Esophagus muscularis mucosa (tissue), 3 donors: ENCODE measurements around the gene GRP.

Experiments used
- POLR2A ChIP-seq: fragments of 450-650 bp; IDR thresholded peaks from one replicate; pipeline ENCODE4 v1.6.1; 2017; ENCODE audit warnings: antibody characterized with exemption, moderate library complexity, mild to moderate bottlenecking, low read depth
- POLR2AphosphoS5 ChIP-seq, 2 donors: sonication (generic); formaldehyde crosslinking; IDR thresholded peaks; one replicate each; pipeline ENCODE4 v1.6.1; 2017; ENCODE audit warnings: antibody characterized with exemption in 2 of 2
- TF ChIP-seq, protein P1 (sequence below), 3 experiments: fragments of 200-600 bp in 2 of 3; fragments of 450-650 bp in 1 of 3; sonication (generic) in 2 of 3; IDR thresholded peaks; one replicate each; pipeline ENCODE4 v1.5.1; 2017 to 2019; ENCODE audit warnings: antibody characterized with exemption in 3 of 3, mild to moderate bottlenecking in 2 of 3, moderate library complexity in 1 of 3

GRCh38 chr18:59278793-59279192, 58.8 kb downstream of the GRP start:
- TF ChIP-seq POLR2A (no peak), POLR2AphosphoS5 (IDR thresholded peaks at IDR 0.05) (no peak)
- TF ChIP-seq, protein P1, sequence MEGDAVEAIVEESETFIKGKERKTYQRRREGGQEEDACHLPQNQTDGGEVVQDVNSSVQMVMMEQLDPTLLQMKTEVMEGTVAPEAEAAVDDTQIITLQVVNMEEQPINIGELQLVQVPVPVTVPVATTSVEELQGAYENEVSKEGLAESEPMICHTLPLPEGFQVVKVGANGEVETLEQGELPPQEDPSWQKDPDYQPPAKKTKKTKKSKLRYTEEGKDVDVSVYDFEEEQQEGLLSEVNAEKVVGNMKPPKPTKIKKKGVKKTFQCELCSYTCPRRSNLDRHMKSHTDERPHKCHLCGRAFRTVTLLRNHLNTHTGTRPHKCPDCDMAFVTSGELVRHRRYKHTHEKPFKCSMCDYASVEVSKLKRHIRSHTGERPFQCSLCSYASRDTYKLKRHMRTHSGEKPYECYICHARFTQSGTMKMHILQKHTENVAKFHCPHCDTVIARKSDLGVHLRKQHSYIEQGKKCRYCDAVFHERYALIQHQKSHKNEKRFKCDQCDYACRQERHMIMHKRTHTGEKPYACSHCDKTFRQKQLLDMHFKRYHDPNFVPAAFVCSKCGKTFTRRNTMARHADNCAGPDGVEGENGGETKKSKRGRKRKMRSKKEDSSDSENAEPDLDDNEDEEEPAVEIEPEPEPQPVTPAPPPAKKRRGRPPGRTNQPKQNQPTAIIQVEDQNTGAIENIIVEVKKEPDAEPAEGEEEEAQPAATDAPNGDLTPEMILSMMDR (IDR thresholded peaks at IDR 0.05): no peak
